Adrenal gland (tissue), 12 donors: ENCODE results near the gene UBASH3B. TPM values are rescaled to one million over a fixed set of nuclear protein-coding genes. Genes with fewer than 3 reads are reported as not detected.
"Not testable (repeated sequence)": the region's sequence is repeated elsewhere in the genome, so short reads cannot be mapped to it uniquely, and the experiment has no call there.

Source experiments
- DNase-seq, 7 donors: peaks; one replicate each; pipeline ENCODE4 v3.0.0-alpha.2; 2019 to 2020
- H3K27ac ChIP-seq, 5 donors: fragments of 200-600 bp; sonication (generic) in 4 of 5; 1 replicate in 3 of 5; 2 replicates in 2 of 5; pipeline versions ENCODE4 v1.5.1 to v1.8.0; 2016 to 2020; ENCODE audit warnings: mild to moderate bottlenecking in 1 of 5
- H3K27me3 ChIP-seq: fragments of 200-600 bp; 2 replicates; pipeline ENCODE4 v1.8.0; 2021
- H3K36me3 ChIP-seq, 2 donors: fragments of 200-600 bp; replicated peaks in 1 of 2; 1 replicate in 1 of 2; 2 replicates in 1 of 2; pipeline versions ENCODE4 v1.5.1 to v1.8.0; 2018 to 2022
- H3K4me1 ChIP-seq, 2 donors: fragments of 200-600 bp; replicated peaks in 1 of 2; 1 replicate in 1 of 2; 2 replicates in 1 of 2; pipeline versions ENCODE4 v1.5.1 to v1.8.0; 2018 to 2021
- H3K4me3 ChIP-seq, 4 donors: fragments of 200-600 bp; sonication (generic) in 3 of 4; one replicate each; pipeline ENCODE4 v1.5.1; 2016 to 2018
- H3K9me3 ChIP-seq, 3 donors: fragments of 200-600 bp; sonication (generic) in 1 of 3; replicated peaks in 1 of 3; 1 replicate in 2 of 3; 2 replicates in 1 of 3; pipeline versions ENCODE4 v1.5.1 to v1.8.0; 2016 to 2021
- POLR2A ChIP-seq, 2 donors: fragments of 450-650 bp; IDR thresholded peaks; one replicate each; pipeline ENCODE4 v1.6.1; 2017; ENCODE audit warnings: antibody characterized with exemption in 2 of 2, mild to moderate bottlenecking in 2 of 2, moderate library complexity in 1 of 2
- WGBS, 4 donors: extraction: QIAGEN DNeasy Blood & Tissue Kit in 2 of 4; methylation state at CpG; one replicate each; pipeline versions ENCODE4 v1.1.5 to v1.1.7; 2013 to 2017; 5-methylcytosine and 5-hydroxymethylcytosine counted together
- intact Hi-C, 2 donors: fragments of 100-400 bp; cut with DNase I; formaldehyde crosslinking; loops; one replicate each; pipeline versions ENCODE4 v1.14.1 to v1.15.0; 2022 to 2023
- polyA plus RNA-seq, 3 donors: library from polyadenylated mRNA; stranded (reverse); fragments of 200-250 nt in 2 of 3; fragments of 350-450 nt in 1 of 3; fragmentation: Illumina TruSeq in 1 of 3; extraction: RNeasy Lipid Tissue Mini Kit (QIAGEN cat#74804) in 1 of 3; gene quantifications; one replicate each; pipeline ENCODE4 v1.2.3, GENCODE V29; 2013 to 2014
- total RNA-seq, 9 donors: library from RNA; depleted of rRNA in 4 of 9; stranded (reverse); fragments of >200 nt in 4 of 9; fragments of 120-200 nt in 1 of 9; fragmentation: NEBNext Ultra II Directional in 1 of 9; extraction: Animal tissue kit (Norgen Biotek cat#: 25700) in 1 of 9; gene quantifications; one replicate each; pipeline versions ENCODE4 v1.1.0 to v1.2.4, GENCODE V29; 2013 to 2023
- TF ChIP-seq, protein P1 (sequence below), 6 experiments: fragments of 450-650 bp in 4 of 6; fragments of 200-600 bp in 2 of 6; sonication (generic) in 1 of 6; IDR thresholded peaks; 1 replicate in 5 of 6; 2 replicates in 1 of 6; pipeline versions ENCODE4 v1.5.1 to v1.8.0; 2016 to 2021; ENCODE audit warnings: antibody characterized with exemption in 6 of 6, mild to moderate bottlenecking in 2 of 6, moderate library complexity in 1 of 6
- donor health status: healthy with polysubstance abuse.
- donor health status: Bipolar disorder and iron deficiency.
- donor health status: DM: yes; HTN: yes; CAD: no.
- donor health status: DM: no; HTN: no; CAD: no.
- donor health status: DM: no; HTN: no; CAD: no.
- donor health status: DM: yes; HTN: yes; CAD: no.

Gene UBASH3B
- total and polyA plus RNA-seq, 12 donors = 0.57 to 21.5 (median 5.6) TPM

DNA sequence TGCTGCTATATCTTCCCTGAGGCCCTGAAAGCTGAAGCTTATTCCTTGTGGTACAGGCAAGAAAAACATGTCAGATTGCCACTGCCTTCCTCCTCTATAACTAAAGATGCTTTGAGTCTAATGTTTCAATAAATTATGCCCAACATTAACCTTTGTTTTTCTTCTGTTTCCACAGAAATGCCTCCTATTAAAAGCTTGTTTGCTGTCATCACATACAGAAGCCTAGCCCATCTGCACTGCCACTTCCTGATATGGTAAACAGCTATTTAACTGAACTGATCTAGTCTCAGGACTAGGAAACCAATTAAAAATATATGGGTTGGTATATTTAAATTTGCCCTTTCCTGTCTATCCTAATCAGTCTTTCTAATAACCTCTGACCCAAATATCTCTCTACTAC lies 165.6 kb downstream of the UBASH3B start:
- intact Hi-C loops = no loop called here
- no peaks in the 10 kb centered on the region for H3K9me3 ChIP-seq
- no peaks in the 10 kb centered on the region for H3K4me1 ChIP-seq

DNA sequence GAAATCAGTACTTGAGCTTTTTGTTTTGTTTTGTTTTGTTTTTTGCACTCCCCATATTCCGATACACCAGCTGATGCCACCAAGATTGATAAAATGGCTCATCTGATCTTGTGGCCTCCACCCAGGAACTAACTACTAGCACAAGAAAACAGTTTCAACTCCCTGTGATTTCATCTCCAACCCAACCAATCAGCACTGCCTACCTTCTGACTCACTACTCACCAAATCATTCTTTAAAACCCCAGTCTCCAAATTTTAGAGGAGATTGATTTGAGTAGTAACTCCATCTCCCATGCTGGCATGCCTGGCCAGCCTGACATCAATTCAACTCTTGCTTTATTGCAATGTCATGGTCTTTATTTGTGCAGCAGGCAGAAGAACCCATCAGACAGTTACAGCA lies 166.7 kb downstream of the UBASH3B start:
- H3K27ac ChIP-seq = no peak overlapping the region
- H3K36me3 ChIP-seq = no peaks in the 10 kb centered on the region
- no peaks in the 10 kb centered on the region for H3K4me1 ChIP-seq
- no peaks in the 10 kb centered on the region for H3K27me3 ChIP-seq
- intact Hi-C loops = no loop called here
- DNase-seq = no peak
- TF ChIP-seq, protein P1, sequence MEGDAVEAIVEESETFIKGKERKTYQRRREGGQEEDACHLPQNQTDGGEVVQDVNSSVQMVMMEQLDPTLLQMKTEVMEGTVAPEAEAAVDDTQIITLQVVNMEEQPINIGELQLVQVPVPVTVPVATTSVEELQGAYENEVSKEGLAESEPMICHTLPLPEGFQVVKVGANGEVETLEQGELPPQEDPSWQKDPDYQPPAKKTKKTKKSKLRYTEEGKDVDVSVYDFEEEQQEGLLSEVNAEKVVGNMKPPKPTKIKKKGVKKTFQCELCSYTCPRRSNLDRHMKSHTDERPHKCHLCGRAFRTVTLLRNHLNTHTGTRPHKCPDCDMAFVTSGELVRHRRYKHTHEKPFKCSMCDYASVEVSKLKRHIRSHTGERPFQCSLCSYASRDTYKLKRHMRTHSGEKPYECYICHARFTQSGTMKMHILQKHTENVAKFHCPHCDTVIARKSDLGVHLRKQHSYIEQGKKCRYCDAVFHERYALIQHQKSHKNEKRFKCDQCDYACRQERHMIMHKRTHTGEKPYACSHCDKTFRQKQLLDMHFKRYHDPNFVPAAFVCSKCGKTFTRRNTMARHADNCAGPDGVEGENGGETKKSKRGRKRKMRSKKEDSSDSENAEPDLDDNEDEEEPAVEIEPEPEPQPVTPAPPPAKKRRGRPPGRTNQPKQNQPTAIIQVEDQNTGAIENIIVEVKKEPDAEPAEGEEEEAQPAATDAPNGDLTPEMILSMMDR (IDR thresholded peaks at IDR 0.05) = no peak
- TF ChIP-seq POLR2A (IDR thresholded peaks at IDR 0.05) = no peak
- H3K4me3 ChIP-seq = no peak overlapping the region
- WGBS, 4 donors = 94 to 100% (median 96%) methylated on average over 1 of the region's 1 CpG
- H3K9me3 ChIP-seq = no peaks in the 10 kb centered on the region

More for the DNA sequence above, 165.6 kb downstream of the UBASH3B start:
- DNase-seq = no peak
- Histone ChIP-seq H3K27ac (no peak overlapping the region), H3K36me3 (no peaks in the 10 kb centered on the region), H3K27me3 (no peaks in the 10 kb centered on the region), H3K4me3 (no peak overlapping the region)
- no peak for TF ChIP-seq POLR2A (IDR thresholded peaks at IDR 0.05)
- TF ChIP-seq, protein P1 (IDR thresholded peaks at IDR 0.05) = no peak

DNA sequence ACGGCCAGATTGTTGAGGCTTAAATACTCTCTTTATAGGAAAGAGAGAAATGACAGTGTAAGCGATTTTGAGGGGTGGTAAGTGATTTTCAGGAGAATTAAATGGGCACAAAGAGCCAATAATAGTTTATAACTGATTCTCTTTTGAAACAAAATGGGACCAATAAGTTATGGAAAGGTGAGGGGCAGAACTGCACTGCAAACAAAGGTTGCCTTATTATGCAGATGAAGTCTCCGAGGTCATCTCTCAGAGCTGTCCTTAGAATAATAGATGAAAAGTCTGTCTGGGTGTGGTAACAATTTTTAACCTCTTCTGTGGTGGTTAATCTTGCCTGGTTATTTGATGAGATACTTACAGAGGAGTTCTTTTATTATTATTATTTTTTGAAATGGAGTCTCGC lies 168.0 kb downstream of the UBASH3B start:
- Histone ChIP-seq H3K36me3 (no peaks in the 10 kb centered on the region), H3K27me3 (no peaks in the 10 kb centered on the region), H3K27ac (no peak overlapping the region), H3K4me3 (no peak overlapping the region), H3K4me1 (no peaks in the 10 kb centered on the region), H3K9me3 (no peaks in the 10 kb centered on the region)
- intact Hi-C loops = no loop called here
- TF ChIP-seq POLR2A (IDR thresholded peaks at IDR 0.05) = no peak
- TF ChIP-seq, protein P1 (IDR thresholded peaks at IDR 0.05) = no peak
- no peak for DNase-seq
- WGBS, 4 donors = 80 to 89% (median 88%) methylated on average over 4 of the region's 4 CpGs

DNA sequence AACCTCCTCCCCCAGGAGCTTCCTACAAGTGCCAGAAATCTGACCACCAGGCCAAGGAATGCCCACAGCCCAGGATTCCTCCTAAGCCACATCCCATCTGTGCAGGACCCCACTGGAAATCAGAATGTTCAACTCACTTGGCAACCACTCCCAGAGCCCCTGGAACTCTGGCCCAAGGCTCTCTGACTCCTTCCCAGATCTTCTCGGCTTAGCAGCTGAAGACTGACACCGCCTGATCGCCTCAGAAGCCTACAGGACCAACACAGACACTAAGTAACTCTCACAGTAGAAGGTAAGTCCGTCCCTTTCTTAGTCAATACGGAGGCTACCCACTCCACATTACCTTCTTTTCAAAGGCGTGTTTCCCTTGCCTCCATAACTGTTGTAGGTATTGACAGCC lies 173.8 kb downstream of the UBASH3B start:
- H3K27ac ChIP-seq, H3K36me3 ChIP-seq, DNase-seq, H3K9me3 ChIP-seq, H3K4me3 ChIP-seq, H3K27me3 ChIP-seq, intact Hi-C loops, H3K4me1 ChIP-seq: not testable (repeated sequence)
- WGBS, 4 donors = 87 to 92% (median 89%) methylated on average over 6 of the region's 6 CpGs

DNA sequence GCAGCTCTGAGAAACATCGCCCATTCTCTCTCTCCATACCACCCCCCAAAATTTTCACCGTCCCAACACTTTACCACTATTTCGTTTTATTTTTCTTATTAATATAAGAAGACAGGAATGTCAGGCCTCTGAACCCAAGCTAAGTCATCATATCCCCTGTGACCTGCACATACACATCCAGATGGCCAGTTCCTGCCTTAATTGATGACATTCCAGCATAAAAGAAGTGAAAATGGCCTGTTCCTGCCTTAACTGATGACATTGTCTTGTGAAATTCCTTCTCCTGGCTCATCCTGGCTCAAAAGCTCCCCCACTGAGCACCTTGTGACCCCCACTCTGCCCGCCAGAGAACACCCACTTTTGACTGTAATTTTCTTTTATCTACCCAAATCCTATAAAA lies 176.8 kb downstream of the UBASH3B start:
- H3K4me1 ChIP-seq, intact Hi-C loops, H3K36me3 ChIP-seq, H3K4me3 ChIP-seq, H3K27me3 ChIP-seq, DNase-seq, H3K9me3 ChIP-seq, H3K27ac ChIP-seq: not testable (repeated sequence)
- WGBS, 4 donors = 76 to 79% (median 78%) methylated on average over 4 of the region's 4 CpGs
